SK-N-SH (cell line): ENCODE data around the gene SERPINA12. TPM values are rescaled to one million over a fixed set of nuclear protein-coding genes. Genes with fewer than 3 reads are reported as not detected.

ENCODE experiments used
- CTCF ChIA-PET: fragments of 300-600, 350-600 bp; formaldehyde crosslinking; extraction: SDS; loops from one replicate; lab custom pipeline; 2021; lab: Yijun Ruan, JAX
- POLR2A ChIA-PET: fragments of 350-600 bp; sonication (Branson Sonifier 250); formaldehyde crosslinking; extraction: SDS; loops from one replicate; lab custom pipeline; 2020; ENCODE audit warnings: antibody characterized with exemption, inconsistent platforms; lab: Yijun Ruan, JAX
- DNase-seq: peaks from one replicate; pipeline ENCODE4 v3.0.0; 2012
- H2AFZ ChIP-seq: fragments of 200-600 bp; sonication (generic); 2 replicates; pipeline ENCODE4 v1.8.1; 2016; ENCODE audit warnings: antibody characterized with exemption, mild to moderate bottlenecking, low read depth
- H3F3A ChIP-seq: fragments of 200-600 bp; sonication (generic); replicated peaks from 2 replicates; pipeline ENCODE3; 2016; ENCODE audit warnings: antibody characterized with exemption, mild to moderate bottlenecking; ENCODE audit not compliant: insufficient read depth
- H3K27ac ChIP-seq, 2 experiments: fragments of 200-500 bp in 1 of 2; fragments of 200-600 bp in 1 of 2; sonication (Bioruptor generic) in 1 of 2; sonication (generic), shearing (Covaris generic) in 1 of 2; 2 replicates each; pipeline versions ENCODE4 v1.5.1 to v1.6.1; 2014 to 2016; ENCODE audit warnings: low read depth in 2 of 2, inconsistent platforms in 1 of 2, low read length in 1 of 2, mild to moderate bottlenecking in 1 of 2, mixed read lengths in 1 of 2
- H3K27me3 ChIP-seq: fragments of 200-600 bp; sonication (generic), shearing (Covaris generic); 2 replicates; pipeline ENCODE4 v1.6.1; 2016; ENCODE audit warnings: mixed run types; ENCODE audit not compliant: insufficient read depth
- H3K36me3 ChIP-seq, 2 experiments: fragments of 200-500 bp in 1 of 2; fragments of 200-600 bp in 1 of 2; sonication (Bioruptor generic) in 1 of 2; sonication (generic) in 1 of 2; replicated peaks in 1 of 2; 2 replicates each; pipeline versions ENCODE3 to v1.5.1; 2014 to 2016; ENCODE audit warnings: low read length in 1 of 2, mild to moderate bottlenecking in 1 of 2; ENCODE audit not compliant: insufficient read depth in 2 of 2, control insufficient read depth in 1 of 2
- H3K4me1 ChIP-seq, 2 experiments: fragments of 200-500 bp in 1 of 2; fragments of 200-600 bp in 1 of 2; sonication (Bioruptor generic) in 1 of 2; sonication (generic), shearing (Covaris generic) in 1 of 2; 2 replicates each; pipeline versions ENCODE4 v1.5.1 to v1.6.1; 2014 to 2016; ENCODE audit warnings: low read depth in 1 of 2, low read length in 1 of 2, mixed run types in 1 of 2; ENCODE audit not compliant: insufficient read depth in 2 of 2, control insufficient read depth in 1 of 2
- H3K4me2 ChIP-seq: fragments of 200-600 bp; sonication (generic), shearing (Covaris generic); 2 replicates; pipeline ENCODE4 v1.6.1; 2017; ENCODE audit warnings: mixed run types
- H3K4me3 ChIP-seq, 2 experiments: fragments of 200-500 bp in 1 of 2; fragments of 200-600 bp in 1 of 2; sonication (Bioruptor generic) in 1 of 2; sonication (generic), shearing (Covaris generic) in 1 of 2; 2 replicates each; pipeline versions ENCODE4 v1.5.1 to v1.8.1; 2014 to 2016; ENCODE audit warnings: low read depth in 2 of 2, inconsistent platforms in 1 of 2, low read length in 1 of 2, mild to moderate bottlenecking in 1 of 2, mixed read lengths in 1 of 2, moderate library complexity in 1 of 2
- H3K79me2 ChIP-seq: fragments of 200-600 bp; sonication (generic); 2 replicates; pipeline ENCODE4 v1.8.1; 2017; ENCODE audit warnings: mild to moderate bottlenecking; ENCODE audit not compliant: insufficient read depth
- H3K9ac ChIP-seq: fragments of 200-600 bp; sonication (generic); 2 replicates; pipeline ENCODE4 v1.6.1; 2017; ENCODE audit warnings: mixed run types
- H3K9me2 ChIP-seq: fragments of 200-600 bp; sonication (generic); 2 replicates; pipeline ENCODE4 v1.6.1; 2017; ENCODE audit warnings: mixed run types
- H3K9me3 ChIP-seq: fragments of 200-600 bp; sonication (generic); 2 replicates; pipeline ENCODE4 v1.6.1; 2017; ENCODE audit warnings: mixed run types, mild to moderate bottlenecking, moderate library complexity
- H4K20me1 ChIP-seq: fragments of 200-600 bp; sonication (generic); 2 replicates; pipeline ENCODE4 v1.6.1; 2017; ENCODE audit warnings: mild to moderate bottlenecking, mixed run types; ENCODE audit not compliant: insufficient read depth
- CTCF ChIP-seq: fragments of 200-600 bp; sonication (generic); IDR thresholded peaks from 2 replicates; pipeline ENCODE4 v1.6.1; 2017; ENCODE audit warnings: antibody characterized with exemption, mild to moderate bottlenecking, moderate library complexity
- EP300 ChIP-seq, 2 experiments: IDR thresholded peaks; 2 replicates each; pipeline versions ENCODE4 v1.4.0 to v1.6.1; 2012; ENCODE audit warnings: borderline replicate concordance in 1 of 2, low read depth in 1 of 2, low read length in 1 of 2
- FOSL2 ChIP-seq: IDR thresholded peaks from 2 replicates; pipeline ENCODE4 v1.4.0; 2012; ENCODE audit warnings: low read depth, mild to moderate bottlenecking, moderate library complexity, borderline replicate concordance
- FOXJ3 ChIP-seq: sonication (generic); formaldehyde crosslinking; IDR thresholded peaks from 2 replicates; pipeline ENCODE4 v1.5.1; 2020; ENCODE audit warnings: mild to moderate bottlenecking, missing genetic modification reagents
- JUND ChIP-seq: IDR thresholded peaks from 2 replicates; pipeline ENCODE4 v1.4.0; 2012
- MAX ChIP-seq: IDR thresholded peaks from 2 replicates; pipeline ENCODE4 v1.4.0; 2012; ENCODE audit warnings: low read depth
- NRF1 ChIP-seq: IDR thresholded peaks from 2 replicates; pipeline ENCODE4 v1.6.1; 2012; ENCODE audit warnings: low read depth, mild to moderate bottlenecking, low read length
- POLR2AphosphoS5 ChIP-seq: IDR thresholded peaks from 2 replicates; pipeline ENCODE4 v1.6.1; 2012; ENCODE audit warnings: low read depth, low read length
- REST ChIP-seq: IDR thresholded peaks from 2 replicates; pipeline ENCODE4 v1.6.1; 2012; ENCODE audit warnings: mild to moderate bottlenecking, low read depth, low read length, moderate library complexity
- RXRA ChIP-seq: IDR thresholded peaks from 2 replicates; pipeline ENCODE4 v1.4.0; 2012; ENCODE audit warnings: low read depth, mild to moderate bottlenecking, borderline replicate concordance
- SMC3 ChIP-seq: IDR thresholded peaks from 2 replicates; pipeline ENCODE4 v1.6.1; 2012; ENCODE audit warnings: low read depth, low read length, improper control_type of control experiment
- YY1 ChIP-seq: IDR thresholded peaks from 2 replicates; pipeline ENCODE4 v1.4.0; 2012; ENCODE audit warnings: low read depth, mild to moderate bottlenecking
- WGBS: methylation state at CpG from one replicate; pipeline ENCODE4 v1.1.6; 2017; ENCODE audit warnings: low lambda C conversion rate; 5-methylcytosine and 5-hydroxymethylcytosine counted together
- polyA plus RNA-seq, 3 experiments: library from polyadenylated mRNA; depleted of rRNA; stranded (reverse); fragments of >200 nt; gene quantifications; 2 replicates each; pipeline ENCODE4 v1.2.3, GENCODE V29; 2012

SERPINA12 gene
- polyA plus RNA-seq, 1 of the 3 experiments (the other 2 are of a cell fraction): not detected

GRCh38 chr14:94540031-94540794 lies 30.9 kb upstream of the SERPINA12 start:
- no peaks in the 10 kb centered on the region for H4K20me1 ChIP-seq
- no peak overlapping the region for H3K4me2 ChIP-seq
- no peaks in the 10 kb centered on the region for H3K36me3 ChIP-seq
- TF ChIP-seq YY1 (no peak), NRF1 (no peak), CTCF (no peak), POLR2AphosphoS5 (no peak), EP300 (IDR thresholded peaks at IDR 0.05; ENCODE audit: borderline replicate concordance in 1 of 2, low read depth in 1 of 2, low read length in 1 of 2) (no peak), MAX (no peak), FOSL2 (no peak), SMC3 (no peak), REST (no peak), RXRA (no peak), JUND (no peak), FOXJ3 (CRISPR knock-in tag) (no peak)
- no peak overlapping the region for H3K4me3 ChIP-seq
- H3K4me1 ChIP-seq: no peaks in the 10 kb centered on the region
- H3K27ac ChIP-seq: no peak overlapping the region
- H3K9me3 ChIP-seq: no peaks in the 10 kb centered on the region
- H3K9ac ChIP-seq: no peak overlapping the region
- H2AFZ ChIP-seq: no peak overlapping the region
- ChIA-PET CTCF (interaction anchor here (1.0 to 4.6 kb wide), 3 partner anchors 8 to 117 kb away, joined by 3 to 28 read pairs (median 3); no protein-coding TSS in a partner anchor), POLR2A (no interaction called here)
- no peaks in the 10 kb centered on the region; the same call in 1 of the 2 replicates for H3K27me3 ChIP-seq
- 51% methylated on average over 13 of the region's 13 CpGs for WGBS
- no peaks in the 10 kb centered on the region for H3K9me2 ChIP-seq
- H3F3A ChIP-seq: no peaks in the 10 kb centered on the region
- no peaks in the 10 kb centered on the region for H3K79me2 ChIP-seq
- DNase-seq: no peak
